Neural progenitor cell (in vitro differentiated cells): ENCODE data around the gene ADORA2A.

Experiments used
- CTCF ChIP-seq: fragments of 200-600 bp; sonication (generic); IDR thresholded peaks from 2 replicates; pipeline ENCODE4 v1.5.1; 2017; ENCODE audit warnings: antibody characterized with exemption, mild to moderate bottlenecking
- EZH2 ChIP-seq: fragments of 200-600 bp; sonication (generic); IDR thresholded peaks from 2 replicates; pipeline ENCODE4 v1.6.1; 2017; ENCODE audit warnings: antibody characterized with exemption, mild to moderate bottlenecking, moderate library complexity
- EZH2phosphoT487 ChIP-seq: fragments of 200-600 bp; sonication (generic); IDR thresholded peaks from 2 replicates; pipeline ENCODE4 v1.6.1; 2017; ENCODE audit warnings: antibody characterized with exemption

- no peak for TF ChIP-seq CTCF
- no peak for TF ChIP-seq EZH2
- TF ChIP-seq EZH2phosphoT487: no peak
Measured at GRCh38 chr22:24437091-24437490, 9.7 kb downstream of the ADORA2A start.
